OCI-LY7 (cell line): Measurements from ENCODE around the gene DLGAP1. TPM values are rescaled to one million over a fixed set of nuclear protein-coding genes. Genes with fewer than 3 reads are reported as not detected.

ENCODE experiments used
- BruUV-seq: library from RNA; stranded (reverse); fragments of 400-500 nt; replicated peaks from 2 replicates; lab custom pipeline; 2021; lab: Mats Ljungman, UMichigan
- CTCF ChIA-PET: fragments of 300-600 bp; sonication (Branson Sonifier 250); formaldehyde crosslinking; loops from one replicate; lab custom pipeline; 2022; ENCODE audit warnings: antibody characterized with exemption; ENCODE audit not compliant: unreplicated experiment; lab: Charles Lee
- POLR2A ChIA-PET: fragments of 300-600 bp; sonication (Branson Sonifier 250); formaldehyde crosslinking; loops from one replicate; lab custom pipeline; 2022; ENCODE audit warnings: antibody characterized with exemption; lab: Charles Lee
- DNase-seq: peaks from one replicate; pipeline ENCODE4 v3.0.0-alpha.2; 2015; ENCODE audit warnings: low spot score
- H2AFZ ChIP-seq: fragments of 200-600 bp; sonication (generic), shearing (Covaris generic); 2 replicates; pipeline ENCODE4 v1.6.1; 2014; ENCODE audit warnings: mild to moderate bottlenecking, antibody characterized with exemption, low read length, moderate library complexity
- H3K27ac ChIP-seq: fragments of 200-600 bp; sonication (generic); 2 replicates; pipeline ENCODE4 v1.5.1; 2014; ENCODE audit warnings: mixed run types, low read depth, mild to moderate bottlenecking, moderate library complexity, low read length, inconsistent platforms; ENCODE audit not compliant: poor library complexity, severe bottlenecking
- H3K36me3 ChIP-seq: fragments of 200-600 bp; sonication (generic); 2 replicates; pipeline ENCODE4 v1.6.1; 2014; ENCODE audit warnings: mild to moderate bottlenecking, antibody characterized with exemption, low read length, moderate library complexity, mixed read lengths; ENCODE audit not compliant: insufficient read depth
- H3K4me1 ChIP-seq: fragments of 200-600 bp; sonication (generic); 2 replicates; pipeline ENCODE4 v1.5.1; 2014; ENCODE audit warnings: mild to moderate bottlenecking, low read length; ENCODE audit not compliant: insufficient read depth, poor library complexity, severe bottlenecking
- H3K4me2 ChIP-seq: fragments of 200-600 bp; sonication (generic); 2 replicates; pipeline ENCODE4 v1.6.1; 2014; ENCODE audit warnings: mild to moderate bottlenecking, low read length
- H3K4me3 ChIP-seq: fragments of 200-600 bp; sonication (generic); 2 replicates; pipeline ENCODE4 v1.5.1; 2014; ENCODE audit warnings: mild to moderate bottlenecking, low read depth, low read length; ENCODE audit not compliant: poor library complexity, severe bottlenecking
- H3K79me2 ChIP-seq: fragments of 200-600 bp; sonication (generic); 2 replicates; pipeline ENCODE4 v1.6.1; 2016; ENCODE audit warnings: low read depth, mild to moderate bottlenecking, low read length, moderate library complexity, mixed read lengths; ENCODE audit not compliant: insufficient read depth
- H3K9me2 ChIP-seq: fragments of 200-600 bp; sonication (generic); 2 replicates; pipeline ENCODE4 v1.6.1; 2016; ENCODE audit warnings: mild to moderate bottlenecking, low read length, mixed read lengths; ENCODE audit not compliant: insufficient read depth
- H3K9me3 ChIP-seq: fragments of 200-600 bp; sonication (generic); 2 replicates; pipeline ENCODE4 v1.6.1; 2014; ENCODE audit warnings: mild to moderate bottlenecking, mixed run types, low read length, mixed read lengths
- H4K20me1 ChIP-seq: fragments of 200-600 bp; sonication (generic); 2 replicates; pipeline ENCODE4 v1.6.1; 2014; ENCODE audit warnings: mild to moderate bottlenecking, antibody characterized with exemption, low read length, moderate library complexity, mixed read lengths; ENCODE audit not compliant: insufficient read depth
- CTCF ChIP-seq: fragments of 200-600 bp; sonication (generic); conservative IDR thresholded peaks from 2 replicates; pipeline ENCODE4 v1.5.1; 2014; ENCODE audit warnings: mild to moderate bottlenecking, antibody characterized with exemption, low read length, moderate library complexity, mixed read lengths
- EZH2phosphoT487 ChIP-seq: fragments of 200-600 bp; sonication (generic); IDR thresholded peaks from 2 replicates; pipeline ENCODE4 v1.6.1; 2018; ENCODE audit warnings: low read depth, borderline replicate concordance, mild to moderate bottlenecking, mixed run types, antibody characterized with exemption, low read length, moderate library complexity, mixed read lengths
- intact Hi-C: fragments of 100-400 bp; cut with micrococcal nuclease; formaldehyde crosslinking; loops from one replicate; pipeline ENCODE4 v1.10.0; 2022; ENCODE audit not compliant: unreplicated experiment
- total RNA-seq, 2 experiments: library from RNA; depleted of rRNA in 1 of 2; stranded (reverse); fragments of >200 nt in 1 of 2; shearing (Covaris generic) in 1 of 2; gene quantifications; 2 replicates each; pipeline ENCODE4 v1.2.3, GENCODE V29; 2014 to 2022

DLGAP1 gene
- total RNA-seq, 2 experiments from 2014 or later, result 0.22 TPM; not detected in 1

- Histone ChIP-seq H3K4me3 (no peak overlapping the region), H4K20me1 (no peaks in the 10 kb centered on the region), H3K9me3 (no peaks in the 10 kb centered on the region), H2AFZ (no peak overlapping the region), H3K79me2 (no peaks in the 10 kb centered on the region), H3K9me2 (no peaks in the 10 kb centered on the region), H3K4me2 (no peak overlapping the region), H3K27ac (no peak overlapping the region), H3K4me1 (no peaks in the 10 kb centered on the region), H3K36me3 (no peaks in the 10 kb centered on the region)
- DNase-seq, result no peak
- ChIA-PET POLR2A (no interaction called here), CTCF (no interaction called here)
- no TSS peak for BruUV-seq
- intact Hi-C loops, result no loop called here
- TF ChIP-seq CTCF (no peak), EZH2phosphoT487 (no peak)
Measured at GRCh38 chr18:4453567-4453873, 1.6 kb downstream of the DLGAP1 start.

- CTCF ChIA-PET, result no interaction called here
- no peak for DNase-seq
- Histone ChIP-seq H3K4me2 (no peak overlapping the region), H4K20me1 (no peaks in the 10 kb centered on the region), H3K4me3 (no peak overlapping the region), H3K27ac (no peak overlapping the region), H3K9me3 (no peaks in the 10 kb centered on the region), H3K9me2 (no peaks in the 10 kb centered on the region), H3K4me1 (no peaks in the 10 kb centered on the region), H3K79me2 (no peaks in the 10 kb centered on the region), H3K36me3 (no peaks in the 10 kb centered on the region), H2AFZ (no peak overlapping the region)
- intact Hi-C loops, result no loop called here
- POLR2A ChIA-PET, result no interaction called here
- BruUV-seq, result no TSS peak
- no peak for TF ChIP-seq CTCF
- no peak for TF ChIP-seq EZH2phosphoT487
Measured at GRCh38 chr18:4450065-4450658, 4.9 kb downstream of the DLGAP1 start.

DNA sequence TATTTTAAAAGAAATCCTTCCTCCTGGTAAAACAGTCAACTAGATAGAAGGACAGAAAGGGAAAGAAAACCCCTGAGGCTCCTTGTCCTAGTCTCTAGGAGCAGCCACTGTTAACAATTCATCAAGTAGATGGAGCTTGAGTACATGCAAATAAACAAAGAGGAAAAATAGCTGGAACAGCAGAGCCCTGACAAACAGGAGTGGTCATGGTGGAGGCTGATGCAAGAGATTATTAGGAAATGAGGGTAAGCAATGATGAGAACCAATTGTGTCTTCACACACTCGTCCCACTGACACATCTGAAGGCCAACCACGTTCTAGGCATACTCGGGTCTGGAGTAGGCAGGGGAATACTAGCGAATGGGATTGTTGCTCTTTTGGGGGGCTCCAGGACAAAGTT, 9.2 kb downstream of the DLGAP1 start:
- POLR2A ChIA-PET, result interaction anchor here (1.0 kb wide), 1 partner anchor 10 kb away, joined by 5 read pairs; no protein-coding TSS in a partner anchor
- no peak for DNase-seq
- intact Hi-C loops, result no loop called here
- Histone ChIP-seq H3K79me2 (no peaks in the 10 kb centered on the region), H2AFZ (no peak overlapping the region), H3K4me3 (no peak overlapping the region), H3K4me2 (no peak overlapping the region), H4K20me1 (no peaks in the 10 kb centered on the region), H3K36me3 (no peaks in the 10 kb centered on the region), H3K9me2 (no peaks in the 10 kb centered on the region), H3K4me1 (no peaks in the 10 kb centered on the region), H3K27ac (no peak overlapping the region), H3K9me3 (no peaks in the 10 kb centered on the region)
- no TSS peak for BruUV-seq
- CTCF ChIA-PET, result no interaction called here
- no peak for TF ChIP-seq CTCF
- no peak for TF ChIP-seq EZH2phosphoT487
